ENCODE measurements around the gene XIAP. TPM values are rescaled to one million over a fixed set of nuclear protein-coding genes. Genes with fewer than 3 reads are reported as not detected.

Gene XIAP
- total and polyA plus RNA-seq, 2 experiments from 2014 or later, result 13.7 to 36.1 TPM

- Histone ChIP-seq H2AFZ (peak overlapping the region; percentile 67), H3K36me3 (replicated peaks; ENCODE audit: insufficient read depth, low read depth) (no peaks in the 10 kb centered on the region), H3K27me3 (no peaks in the 10 kb centered on the region), H3K27ac (peak overlapping the region; percentile 100), H3K9me2 (replicated peaks; ENCODE audit: insufficient read depth) (no peaks in the 10 kb centered on the region), H3K4me3 (peak overlapping the region; percentile 80), H3K4me1 (ENCODE audit: insufficient read depth) (peaks cover 5% of the 10 kb centered on the region), H3K79me2 (peaks cover 42% of the 10 kb centered on the region), H3K9me3 (ENCODE audit: low read depth) (no peaks in the 10 kb centered on the region), H4K20me1 (ENCODE audit: insufficient read depth, poor library complexity, severe bottlenecking) (peaks cover 22% of the 10 kb centered on the region), H3K4me2 (peak overlapping the region; percentile 65)
- TF ChIP-seq EZH2 (IDR thresholded peaks at IDR 0.05; ENCODE audit: borderline replicate concordance) (no peak), EZH2phosphoT487 (IDR thresholded peaks at IDR 0.05; ENCODE audit: low read depth, severe bottlenecking, unreplicated experiment) (no peak), CTCF (IDR thresholded peaks at IDR 0.05; ENCODE audit: poor library complexity) (no peak)
- WGBS (ENCODE audit: low lambda C conversion rate, missing lambda C conversion rate), result 64% methylated on average over 4 of the region's 13 CpGs
- no peak for DNase-seq (ENCODE audit: low spot score)
These were observed 101.1 kb downstream of the XIAP start for GRCh38 chrX:123960956-123961267.

- Histone ChIP-seq H4K20me1 (ENCODE audit: insufficient read depth, poor library complexity, severe bottlenecking) (peaks cover 28% of the 10 kb centered on the region), H3K9me3 (ENCODE audit: low read depth) (no peaks in the 10 kb centered on the region), H3K79me2 (peaks cover 47% of the 10 kb centered on the region), H3K4me3 (peak within 1 kb of the TSS; percentile 80), H3K36me3 (replicated peaks; ENCODE audit: insufficient read depth, low read depth) (no peaks in the 10 kb centered on the region), H3K27ac (peak within 1 kb of the TSS; percentile 100), H3K27me3 (no peaks in the 10 kb centered on the region), H3K9me2 (replicated peaks; ENCODE audit: insufficient read depth) (no peaks in the 10 kb centered on the region), H3K4me1 (ENCODE audit: insufficient read depth) (peaks cover 5% of the 10 kb centered on the region), H3K4me2 (peak within 1 kb of the TSS; percentile 69), H2AFZ (peak within 1 kb of the TSS; percentile 67)
- WGBS (ENCODE audit: low lambda C conversion rate, missing lambda C conversion rate), result 40% methylated on average over 28 of the region's 38 CpGs
- DNase-seq (ENCODE audit: low spot score), result peak; percentile 90
- TF ChIP-seq CTCF (IDR thresholded peaks at IDR 0.05; ENCODE audit: poor library complexity) (no peak), EZH2 (IDR thresholded peaks at IDR 0.05; ENCODE audit: borderline replicate concordance) (no peak), EZH2phosphoT487 (IDR thresholded peaks at IDR 0.05; ENCODE audit: low read depth, severe bottlenecking, unreplicated experiment) (no peak)
These were observed 101.6 kb downstream of the XIAP start, which contains the start of gene STAG2 for GRCh38 chrX:123961268-123962005. TSS of gene STAG2 (plus strand) at chrX:123961706. CDS start at chrX:124022628, 60,922 bp downstream.

GRCh38 chrX:123962006-123962467, 102.2 kb downstream of the XIAP start:
- DNase-seq (ENCODE audit: low spot score), result no peak
- Histone ChIP-seq H3K79me2 (peaks cover 53% of the 10 kb centered on the region), H2AFZ (no peak overlapping the region)

More at GRCh38 chrX:123962006-123962467, 102.2 kb downstream of the XIAP start:
- TF ChIP-seq CTCF (IDR thresholded peaks at IDR 0.05; ENCODE audit: poor library complexity) (no peak), EZH2phosphoT487 (IDR thresholded peaks at IDR 0.05; ENCODE audit: low read depth, severe bottlenecking, unreplicated experiment) (no peak), EZH2 (IDR thresholded peaks at IDR 0.05; ENCODE audit: borderline replicate concordance) (no peak)
- Histone ChIP-seq H3K4me1 (ENCODE audit: insufficient read depth) (peaks cover 5% of the 10 kb centered on the region), H3K27ac (peak overlapping the region; percentile 100), H3K36me3 (replicated peaks; ENCODE audit: insufficient read depth, low read depth) (no peaks in the 10 kb centered on the region), H3K4me3 (peak overlapping the region; percentile 76), H3K9me3 (ENCODE audit: low read depth) (no peaks in the 10 kb centered on the region), H3K27me3 (no peaks in the 10 kb centered on the region), H3K4me2 (peak overlapping the region; percentile 69), H4K20me1 (ENCODE audit: insufficient read depth, poor library complexity, severe bottlenecking) (peaks cover 31% of the 10 kb centered on the region), H3K9me2 (replicated peaks; ENCODE audit: insufficient read depth) (no peaks in the 10 kb centered on the region)
- 41% methylated on average over 21 of the region's 23 CpGs for WGBS (ENCODE audit: low lambda C conversion rate, missing lambda C conversion rate)

Measured in hepatocyte (in vitro differentiated cells).